Body of pancreas (tissue), 4 donors: ENCODE measurements around the gene RPL22.

ENCODE experiments used
- POLR2A ChIP-seq, 3 donors: fragments of 450-650 bp; IDR thresholded peaks; one replicate each; pipeline ENCODE4 v1.6.1; 2016; ENCODE audit warnings: antibody characterized with exemption in 3 of 3, mild to moderate bottlenecking in 2 of 3
- TF ChIP-seq, protein P1 (sequence below), 7 experiments: fragments of 450-650 bp in 4 of 7; fragments of 200-600 bp in 3 of 7; sonication (generic) in 3 of 7; IDR thresholded peaks; one replicate each; pipeline ENCODE4 v1.5.1; 2016 to 2019; ENCODE audit warnings: antibody characterized with exemption in 7 of 7

DNA sequence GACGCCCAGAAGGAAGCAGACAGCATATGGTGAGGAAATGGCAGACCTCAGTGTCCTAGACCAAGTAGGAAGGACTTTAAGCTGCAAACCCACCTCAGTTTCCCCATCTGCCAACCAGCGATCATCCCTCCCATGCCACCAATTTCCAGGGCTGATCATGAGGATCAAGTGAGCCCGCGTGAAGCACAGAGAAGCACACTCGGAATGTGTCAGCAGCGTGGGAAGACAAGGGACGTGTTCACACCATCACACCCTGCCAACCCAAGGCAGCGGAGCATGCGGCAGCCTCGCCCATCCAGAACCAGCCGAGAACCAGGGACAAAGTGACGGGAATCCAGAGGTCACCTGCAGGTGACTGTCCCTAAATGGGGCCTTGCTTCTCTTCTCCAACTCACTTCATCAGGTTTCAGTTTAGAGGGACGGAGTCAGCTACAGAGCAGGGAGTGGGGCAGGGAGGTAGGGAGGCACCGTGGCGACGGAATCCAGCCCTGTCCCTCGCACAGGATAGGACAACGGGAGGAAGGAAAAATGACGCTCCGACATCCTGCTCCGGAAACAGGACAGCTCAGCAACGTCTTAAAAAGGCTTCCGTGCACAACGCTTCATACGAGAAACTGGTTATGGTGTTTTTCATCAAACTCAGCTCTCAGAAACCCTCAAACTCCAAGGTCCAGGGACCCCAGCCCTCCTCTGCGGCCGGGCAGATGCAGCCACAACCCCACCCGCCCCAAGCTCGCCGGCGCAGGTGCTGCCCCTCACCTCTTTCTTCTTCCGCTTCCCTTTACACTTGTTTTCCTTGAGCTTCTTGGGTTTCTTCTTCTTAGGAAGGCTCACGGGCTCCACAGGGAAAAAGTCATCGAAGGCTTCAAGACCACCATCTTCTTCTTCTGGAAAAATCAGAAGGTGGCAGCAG, 31.7 kb downstream of the RPL22 start:
- TF ChIP-seq, protein P1, sequence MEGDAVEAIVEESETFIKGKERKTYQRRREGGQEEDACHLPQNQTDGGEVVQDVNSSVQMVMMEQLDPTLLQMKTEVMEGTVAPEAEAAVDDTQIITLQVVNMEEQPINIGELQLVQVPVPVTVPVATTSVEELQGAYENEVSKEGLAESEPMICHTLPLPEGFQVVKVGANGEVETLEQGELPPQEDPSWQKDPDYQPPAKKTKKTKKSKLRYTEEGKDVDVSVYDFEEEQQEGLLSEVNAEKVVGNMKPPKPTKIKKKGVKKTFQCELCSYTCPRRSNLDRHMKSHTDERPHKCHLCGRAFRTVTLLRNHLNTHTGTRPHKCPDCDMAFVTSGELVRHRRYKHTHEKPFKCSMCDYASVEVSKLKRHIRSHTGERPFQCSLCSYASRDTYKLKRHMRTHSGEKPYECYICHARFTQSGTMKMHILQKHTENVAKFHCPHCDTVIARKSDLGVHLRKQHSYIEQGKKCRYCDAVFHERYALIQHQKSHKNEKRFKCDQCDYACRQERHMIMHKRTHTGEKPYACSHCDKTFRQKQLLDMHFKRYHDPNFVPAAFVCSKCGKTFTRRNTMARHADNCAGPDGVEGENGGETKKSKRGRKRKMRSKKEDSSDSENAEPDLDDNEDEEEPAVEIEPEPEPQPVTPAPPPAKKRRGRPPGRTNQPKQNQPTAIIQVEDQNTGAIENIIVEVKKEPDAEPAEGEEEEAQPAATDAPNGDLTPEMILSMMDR (IDR thresholded peaks at IDR 0.05), result no peak
- TF ChIP-seq POLR2A (IDR thresholded peaks at IDR 0.05), result no peak
